H9 (cell line): ENCODE results near the gene TPRN. TPM values are rescaled to one million over a fixed set of nuclear protein-coding genes. Genes with fewer than 3 reads are reported as not detected.

ENCODE experiments used
- DNase-seq: peaks from one replicate; pipeline ENCODE4 v3.0.0-alpha.2; 2017
- H2AFZ ChIP-seq: one replicate; pipeline ENCODE4 v1.6.1; 2013; ENCODE audit warnings: mild to moderate bottlenecking, low read length, control low read depth, moderate library complexity
- H2AK5ac ChIP-seq: 2 replicates; pipeline ENCODE4 v1.6.1; 2013; ENCODE audit warnings: low read length, control low read depth, mixed read lengths; ENCODE audit not compliant: insufficient read length
- H2BK120ac ChIP-seq: one replicate; pipeline ENCODE4 v1.6.1; 2013; ENCODE audit warnings: low read depth, mild to moderate bottlenecking, low read length, control low read depth, inconsistent platforms; ENCODE audit not compliant: poor library complexity, severe bottlenecking
- H2BK12ac ChIP-seq: 2 replicates; pipeline ENCODE4 v1.6.1; 2013; ENCODE audit warnings: low read length, control low read depth, mixed read lengths, low read depth; ENCODE audit not compliant: insufficient read length
- H2BK15ac ChIP-seq: 2 replicates; pipeline ENCODE4 v1.6.1; 2013; ENCODE audit warnings: low read depth, low read length, control low read depth
- H2BK20ac ChIP-seq: one replicate; pipeline ENCODE4 v1.6.1; 2013; ENCODE audit warnings: low read depth, mild to moderate bottlenecking, low read length, control low read depth, inconsistent platforms; ENCODE audit not compliant: poor library complexity, severe bottlenecking
- H2BK5ac ChIP-seq: 2 replicates; pipeline ENCODE4 v1.6.1; 2013; ENCODE audit warnings: low read length, control low read depth, mixed read lengths; ENCODE audit not compliant: insufficient read length
- H3K14ac ChIP-seq: 2 replicates; pipeline ENCODE4 v1.6.1; 2013; ENCODE audit warnings: low read length, control low read depth; ENCODE audit not compliant: insufficient read depth
- H3K18ac ChIP-seq: 2 replicates; pipeline ENCODE4 v1.6.1; 2013; ENCODE audit warnings: low read depth, mild to moderate bottlenecking, mixed read lengths, low read length, control low read depth; ENCODE audit not compliant: insufficient read length
- H3K23ac ChIP-seq: 2 replicates; pipeline ENCODE4 v1.6.1; 2013; ENCODE audit warnings: low read length, control low read depth, mixed read lengths, low read depth; ENCODE audit not compliant: insufficient read length
- H3K23me2 ChIP-seq: 2 replicates; pipeline ENCODE4 v1.6.1; 2013; ENCODE audit warnings: low read depth, mild to moderate bottlenecking, mixed read lengths, low read length, control low read depth; ENCODE audit not compliant: insufficient read length, poor library complexity, severe bottlenecking
- H3K27ac ChIP-seq: 2 replicates; pipeline ENCODE4 v1.5.1; 2013; ENCODE audit warnings: low read length, control low read depth, mixed read lengths, low read depth; ENCODE audit not compliant: insufficient read length
- H3K27me3 ChIP-seq: 2 replicates; pipeline ENCODE4 v1.6.1; 2013; ENCODE audit warnings: low read length, control low read depth, inconsistent platforms; ENCODE audit not compliant: insufficient read depth
- H3K4ac ChIP-seq: 2 replicates; pipeline ENCODE4 v1.6.1; 2013; ENCODE audit warnings: low read depth, mild to moderate bottlenecking, control low read depth, inconsistent platforms, low read length, moderate library complexity
- H3K4me1 ChIP-seq: 2 replicates; pipeline ENCODE4 v1.6.1; 2013; ENCODE audit warnings: low read length, control low read depth, inconsistent platforms; ENCODE audit not compliant: insufficient read depth
- H3K4me2 ChIP-seq: 2 replicates; pipeline ENCODE4 v1.6.1; 2013; ENCODE audit warnings: low read length, control low read depth, mixed read lengths; ENCODE audit not compliant: insufficient read length, insufficient read depth
- H3K56ac ChIP-seq: 2 replicates; pipeline ENCODE4 v1.6.1; 2013; ENCODE audit warnings: low read depth, mild to moderate bottlenecking, mixed read lengths, low read length, control low read depth; ENCODE audit not compliant: insufficient read length
- H3K79me1 ChIP-seq: 2 replicates; pipeline ENCODE4 v1.6.1; 2013; ENCODE audit warnings: low read depth, mild to moderate bottlenecking, moderate library complexity, low read length, control low read depth, inconsistent platforms; ENCODE audit not compliant: insufficient read depth, poor library complexity, severe bottlenecking
- H3K79me2 ChIP-seq: 2 replicates; pipeline ENCODE4 v1.6.1; 2013; ENCODE audit warnings: low read length, control low read depth, inconsistent platforms; ENCODE audit not compliant: insufficient read depth
- H3K9ac ChIP-seq: 2 replicates; pipeline ENCODE4 v1.6.1; 2013; ENCODE audit warnings: low read length, control low read depth, mixed read lengths; ENCODE audit not compliant: insufficient read length; ENCODE audit errors: extremely low read depth
- H3K9me3 ChIP-seq: one replicate; pipeline ENCODE4 v1.6.1; 2013; ENCODE audit warnings: low read depth, low read length, inconsistent platforms; ENCODE audit not compliant: control insufficient read depth
- H3T11ph ChIP-seq: one replicate; pipeline ENCODE4 v1.6.1; 2013; ENCODE audit warnings: mild to moderate bottlenecking, low read length, control low read depth, inconsistent platforms
- H4K20me1 ChIP-seq: one replicate; pipeline ENCODE4 v1.6.1; 2013; ENCODE audit not compliant: control insufficient read depth, insufficient read length, insufficient read depth
- H4K5ac ChIP-seq: 2 replicates; pipeline ENCODE4 v1.6.1; 2013; ENCODE audit warnings: low read depth, mild to moderate bottlenecking, mixed read lengths, low read length, control low read depth; ENCODE audit not compliant: insufficient read length
- H4K8ac ChIP-seq: replicated peaks from 2 replicates; pipeline ENCODE4 v1.6.1; 2013; ENCODE audit warnings: low read length, control low read depth, mixed read lengths, low read depth; ENCODE audit not compliant: insufficient read length
- H4K91ac ChIP-seq: 2 replicates; pipeline ENCODE4 v1.6.1; 2013; ENCODE audit warnings: low read depth, mild to moderate bottlenecking, moderate library complexity, mixed read lengths, low read length, control low read depth; ENCODE audit not compliant: insufficient read length
- H3K27ac Mint-ChIP-seq, 3 experiments: 2 replicates in 2 of 3; 3 replicates in 1 of 3; pipeline ENCODE4 v1.8.0; 2020 to 2021; ENCODE audit warnings: mixed read lengths in 3 of 3, mild to moderate bottlenecking in 1 of 3, moderate library complexity in 1 of 3
- H3K27me3 Mint-ChIP-seq: 2 replicates; pipeline ENCODE4 v1.8.0; 2021; ENCODE audit warnings: low read depth, mild to moderate bottlenecking, moderate library complexity, mixed read lengths
- H3K36me3 Mint-ChIP-seq, 3 experiments: 2 replicates in 2 of 3; 3 replicates in 1 of 3; pipeline ENCODE4 v1.8.0; 2020 to 2021; ENCODE audit warnings: low read depth in 3 of 3, mixed read lengths in 3 of 3; ENCODE audit not compliant: insufficient read depth in 1 of 3
- H3K4me1 Mint-ChIP-seq, 2 experiments: 2 replicates each; pipeline ENCODE4 v1.8.0; 2020; ENCODE audit warnings: mixed read lengths in 2 of 2
- H3K4me3 Mint-ChIP-seq, 2 experiments: 2 replicates in 1 of 2; 3 replicates in 1 of 2; pipeline ENCODE4 v1.8.0; 2020 to 2021; ENCODE audit warnings: mild to moderate bottlenecking in 2 of 2, mixed read lengths in 2 of 2, moderate library complexity in 1 of 2
- H3K9me3 Mint-ChIP-seq, 2 experiments: 2 replicates in 1 of 2; 3 replicates in 1 of 2; pipeline ENCODE4 v1.8.0; 2020; ENCODE audit warnings: mild to moderate bottlenecking in 2 of 2, mixed read lengths in 2 of 2, moderate library complexity in 1 of 2
- CTCF ChIP-seq: fragments of 200-600 bp; sonication (generic); conservative IDR thresholded peaks from 3 replicates; pipeline ENCODE4 v1.8.0; 2021; ENCODE audit warnings: antibody characterized with exemption, mild to moderate bottlenecking
- WGBS: extraction: QIAGEN DNeasy Blood & Tissue Kit; methylation state at CpG from one replicate; pipeline ENCODE4 v1.1.7; 2013; ENCODE audit warnings: missing lambda C conversion rate, low lambda C conversion rate, mixed read lengths; ENCODE audit not compliant: insufficient read length; ENCODE audit errors: extremely low coverage; 5-methylcytosine and 5-hydroxymethylcytosine counted together
- total RNA-seq: library from RNA; stranded (reverse); gene quantifications from 2 replicates; pipeline ENCODE4 v1.2.1, GENCODE V29; 2021

The TPRN gene
- total RNA-seq, 1 experiment from 2014 or later = 30.7 TPM

- peaks cover 5 to 15% (median 12%) of the 10 kb centered on the region in 3 experiments; a peak in 5 of 7 replicates for H3K36me3 Mint-ChIP-seq
- Histone ChIP-seq H3K79me1 (no peaks in the 10 kb centered on the region), H3K4me2 (no peak overlapping the region), H3K9ac (no peak overlapping the region), H3K4me1 (peaks cover 5% of the 10 kb centered on the region; the same call in 1 of the 2 replicates), H4K20me1 (no peaks in the 10 kb centered on the region), H2AFZ (no peak overlapping the region), H3K23ac (no peak overlapping the region), H4K8ac (no peak overlapping the region), H3K56ac (no peak overlapping the region), H4K91ac (no peak overlapping the region), H2BK120ac (no peak overlapping the region), H2BK15ac (no peak overlapping the region), H3K23me2 (peaks cover 5% of the 10 kb centered on the region), H3K14ac (no peak overlapping the region), H3K27me3 (no peaks in the 10 kb centered on the region), H2BK5ac (no peak overlapping the region), H3K4ac (no peak overlapping the region), H2BK12ac (no peak overlapping the region), H3K27ac (no peak overlapping the region), H4K5ac (no peak overlapping the region), H3K79me2 (0 out of 2 replicates have a peak, but pooled peaks cover 2% of the 10 kb centered on the region), H3K9me3 (no peaks in the 10 kb centered on the region), H2BK20ac (no peak overlapping the region), H3T11ph (no peak overlapping the region), H3K18ac (no peak overlapping the region), H2AK5ac (no peak overlapping the region)
- H3K9me3 Mint-ChIP-seq = no peaks in the 10 kb centered on the region
- H3K27me3 Mint-ChIP-seq = no peaks in the 10 kb centered on the region
- no CpG with 5 or more reads among the region's 14 CpGs for WGBS
- H3K4me1 Mint-ChIP-seq = peaks cover 13 to 19% of the 10 kb centered on the region in 2 experiments
- H3K27ac Mint-ChIP-seq = no peak overlapping the region
- TF ChIP-seq CTCF = no peak
- no peak overlapping the region for H3K4me3 Mint-ChIP-seq
- DNase-seq = no peak
These were observed 6.8 kb downstream of the TPRN start for GRCh38 chr9:137193771-137194170.
